ENCODE data around the gene DCTN1.

DNA sequence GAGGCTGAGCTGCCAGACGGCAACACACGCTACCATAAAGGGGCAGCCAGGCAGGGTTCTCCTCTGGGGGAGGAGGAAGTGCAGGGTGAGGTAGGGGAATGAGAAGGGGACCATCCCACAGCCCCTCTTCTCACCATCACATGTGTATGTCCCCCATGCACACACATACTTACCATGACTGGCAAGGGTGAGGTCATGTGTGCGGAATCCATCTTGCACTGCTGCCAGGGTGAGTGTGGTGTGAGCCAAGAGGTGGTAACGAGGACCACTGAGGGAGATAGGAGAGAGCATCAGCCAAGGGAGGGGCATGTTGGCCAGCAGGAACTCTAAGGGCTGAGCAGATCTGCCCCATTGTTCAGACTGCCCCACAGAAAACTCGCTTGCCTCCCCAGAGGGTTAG is 48.6 kb upstream of the DCTN1 start:
- TF ChIP-seq, protein P1, sequence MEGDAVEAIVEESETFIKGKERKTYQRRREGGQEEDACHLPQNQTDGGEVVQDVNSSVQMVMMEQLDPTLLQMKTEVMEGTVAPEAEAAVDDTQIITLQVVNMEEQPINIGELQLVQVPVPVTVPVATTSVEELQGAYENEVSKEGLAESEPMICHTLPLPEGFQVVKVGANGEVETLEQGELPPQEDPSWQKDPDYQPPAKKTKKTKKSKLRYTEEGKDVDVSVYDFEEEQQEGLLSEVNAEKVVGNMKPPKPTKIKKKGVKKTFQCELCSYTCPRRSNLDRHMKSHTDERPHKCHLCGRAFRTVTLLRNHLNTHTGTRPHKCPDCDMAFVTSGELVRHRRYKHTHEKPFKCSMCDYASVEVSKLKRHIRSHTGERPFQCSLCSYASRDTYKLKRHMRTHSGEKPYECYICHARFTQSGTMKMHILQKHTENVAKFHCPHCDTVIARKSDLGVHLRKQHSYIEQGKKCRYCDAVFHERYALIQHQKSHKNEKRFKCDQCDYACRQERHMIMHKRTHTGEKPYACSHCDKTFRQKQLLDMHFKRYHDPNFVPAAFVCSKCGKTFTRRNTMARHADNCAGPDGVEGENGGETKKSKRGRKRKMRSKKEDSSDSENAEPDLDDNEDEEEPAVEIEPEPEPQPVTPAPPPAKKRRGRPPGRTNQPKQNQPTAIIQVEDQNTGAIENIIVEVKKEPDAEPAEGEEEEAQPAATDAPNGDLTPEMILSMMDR (IDR thresholded peaks at IDR 0.05) = no peak
- TF ChIP-seq POLR2A (IDR thresholded peaks at IDR 0.05) = no peak

All from Peyer's patch (tissue), 4 donors.